HepG2 (cell line): ENCODE measurements around the gene SLC7A11.

Experiments
- KAT2B ChIP-seq: fragments of 150-350 bp; IDR thresholded peaks from 2 replicates; pipeline ENCODE4 v1.6.1; 2014; ENCODE audit warnings: low read depth, low read length, borderline replicate concordance
- SMC3 ChIP-seq: IDR thresholded peaks from 2 replicates; pipeline ENCODE4 v1.6.1; 2011; ENCODE audit warnings: low read length, improper control_type of control experiment
- TF ChIP-seq, protein P1 (sequence below): sonication (generic); formaldehyde crosslinking; IDR thresholded peaks from 2 replicates; pipeline ENCODE4 v1.4.0; 2020; ENCODE audit warnings: missing genetic modification reagents

DNA sequence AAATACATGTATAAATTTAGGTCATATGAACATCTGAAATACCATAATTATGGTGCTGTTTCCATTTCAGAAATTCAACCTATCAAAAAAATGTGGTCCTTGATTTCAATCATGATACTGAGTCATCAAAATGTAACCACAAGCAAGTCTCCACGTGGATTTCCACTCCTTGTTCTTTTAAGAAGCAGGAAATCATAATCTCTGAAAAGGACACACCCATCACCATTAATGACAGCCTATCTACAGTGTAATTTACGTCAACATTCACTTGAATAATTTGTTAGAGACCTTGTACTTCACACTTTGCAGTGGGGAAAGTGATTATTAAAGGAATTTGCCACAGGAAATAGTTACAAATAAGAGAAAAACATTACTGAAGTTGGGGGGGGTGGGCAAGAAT is 17.7 kb upstream of the SLC7A11 start:
- TF ChIP-seq, protein P1, sequence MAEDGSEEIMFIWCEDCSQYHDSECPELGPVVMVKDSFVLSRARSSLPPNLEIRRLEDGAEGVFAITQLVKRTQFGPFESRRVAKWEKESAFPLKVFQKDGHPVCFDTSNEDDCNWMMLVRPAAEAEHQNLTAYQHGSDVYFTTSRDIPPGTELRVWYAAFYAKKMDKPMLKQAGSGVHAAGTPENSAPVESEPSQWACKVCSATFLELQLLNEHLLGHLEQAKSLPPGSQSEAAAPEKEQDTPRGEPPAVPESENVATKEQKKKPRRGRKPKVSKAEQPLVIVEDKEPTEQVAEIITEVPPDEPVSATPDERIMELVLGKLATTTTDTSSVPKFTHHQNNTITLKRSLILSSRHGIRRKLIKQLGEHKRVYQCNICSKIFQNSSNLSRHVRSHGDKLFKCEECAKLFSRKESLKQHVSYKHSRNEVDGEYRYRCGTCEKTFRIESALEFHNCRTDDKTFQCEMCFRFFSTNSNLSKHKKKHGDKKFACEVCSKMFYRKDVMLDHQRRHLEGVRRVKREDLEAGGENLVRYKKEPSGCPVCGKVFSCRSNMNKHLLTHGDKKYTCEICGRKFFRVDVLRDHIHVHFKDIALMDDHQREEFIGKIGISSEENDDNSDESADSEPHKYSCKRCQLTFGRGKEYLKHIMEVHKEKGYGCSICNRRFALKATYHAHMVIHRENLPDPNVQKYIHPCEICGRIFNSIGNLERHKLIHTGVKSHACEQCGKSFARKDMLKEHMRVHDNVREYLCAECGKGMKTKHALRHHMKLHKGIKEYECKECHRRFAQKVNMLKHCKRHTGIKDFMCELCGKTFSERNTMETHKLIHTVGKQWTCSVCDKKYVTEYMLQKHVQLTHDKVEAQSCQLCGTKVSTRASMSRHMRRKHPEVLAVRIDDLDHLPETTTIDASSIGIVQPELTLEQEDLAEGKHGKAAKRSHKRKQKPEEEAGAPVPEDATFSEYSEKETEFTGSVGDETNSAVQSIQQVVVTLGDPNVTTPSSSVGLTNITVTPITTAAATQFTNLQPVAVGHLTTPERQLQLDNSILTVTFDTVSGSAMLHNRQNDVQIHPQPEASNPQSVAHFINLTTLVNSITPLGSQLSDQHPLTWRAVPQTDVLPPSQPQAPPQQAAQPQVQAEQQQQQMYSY (CRISPR knock-in tag) = no peak
- TF ChIP-seq SMC3 (no peak), KAT2B (no peak)
